GM12891 (cell line): Measurements from ENCODE around the gene SOD2.

Experiments used
- POLR2A ChIP-seq: IDR thresholded peaks from 2 replicates; pipeline ENCODE4 v1.6.1; 2011; ENCODE audit warnings: low read depth, low read length, control low read depth
- SPI1 ChIP-seq: IDR thresholded peaks from 2 replicates; pipeline ENCODE4 v1.6.1; 2011; ENCODE audit warnings: low read depth, low read length, control low read depth
- TAF1 ChIP-seq: IDR thresholded peaks from 2 replicates; pipeline ENCODE4 v1.6.1; 2011; ENCODE audit warnings: low read depth, low read length, control low read depth

GRCh38 chr6:159684013-159684304 is 9.1 kb downstream of the SOD2 start:
- TF ChIP-seq TAF1 (no peak), POLR2A (no peak), SPI1 (no peak)
